SK-N-SH (cell line): ENCODE data around the gene MYO19.

ENCODE experiments used
- FOXJ3 ChIP-seq: sonication (generic); formaldehyde crosslinking; IDR thresholded peaks from 2 replicates; pipeline ENCODE4 v1.5.1; 2020; ENCODE audit warnings: mild to moderate bottlenecking, missing genetic modification reagents
- GABPA ChIP-seq: IDR thresholded peaks from 2 replicates; pipeline ENCODE4 v1.4.0; 2012; ENCODE audit warnings: low read depth, mild to moderate bottlenecking
- TF ChIP-seq, protein P1 (sequence below): IDR thresholded peaks from 2 replicates; pipeline ENCODE4 v1.4.0; 2012; ENCODE audit warnings: low read depth, borderline replicate concordance
- TF ChIP-seq, protein P2 (sequence below): IDR thresholded peaks from 2 replicates; pipeline ENCODE4; 2012

DNA sequence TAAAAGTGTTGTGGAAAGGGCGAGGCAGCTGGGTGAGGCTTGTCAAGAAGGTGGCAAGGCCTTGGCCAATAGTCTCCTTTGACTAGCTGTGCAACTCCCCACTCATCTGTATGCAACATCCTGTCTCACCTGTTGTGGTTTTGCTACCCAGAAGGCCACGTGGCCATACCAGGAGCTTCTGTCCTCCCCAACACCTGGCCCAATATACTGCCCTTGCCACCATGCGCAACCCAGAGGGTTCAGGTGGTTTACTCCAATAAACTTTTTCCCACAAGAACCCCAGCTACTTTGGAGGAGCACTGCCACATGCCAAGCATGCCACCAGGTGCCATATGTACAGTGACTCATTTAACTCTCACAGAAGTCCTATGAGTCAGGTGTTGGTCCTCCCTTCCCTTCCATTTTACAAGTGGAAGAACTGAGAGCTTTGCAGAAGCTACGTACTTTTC, 10.2 kb downstream of the MYO19 start:
- TF ChIP-seq, protein P1, sequence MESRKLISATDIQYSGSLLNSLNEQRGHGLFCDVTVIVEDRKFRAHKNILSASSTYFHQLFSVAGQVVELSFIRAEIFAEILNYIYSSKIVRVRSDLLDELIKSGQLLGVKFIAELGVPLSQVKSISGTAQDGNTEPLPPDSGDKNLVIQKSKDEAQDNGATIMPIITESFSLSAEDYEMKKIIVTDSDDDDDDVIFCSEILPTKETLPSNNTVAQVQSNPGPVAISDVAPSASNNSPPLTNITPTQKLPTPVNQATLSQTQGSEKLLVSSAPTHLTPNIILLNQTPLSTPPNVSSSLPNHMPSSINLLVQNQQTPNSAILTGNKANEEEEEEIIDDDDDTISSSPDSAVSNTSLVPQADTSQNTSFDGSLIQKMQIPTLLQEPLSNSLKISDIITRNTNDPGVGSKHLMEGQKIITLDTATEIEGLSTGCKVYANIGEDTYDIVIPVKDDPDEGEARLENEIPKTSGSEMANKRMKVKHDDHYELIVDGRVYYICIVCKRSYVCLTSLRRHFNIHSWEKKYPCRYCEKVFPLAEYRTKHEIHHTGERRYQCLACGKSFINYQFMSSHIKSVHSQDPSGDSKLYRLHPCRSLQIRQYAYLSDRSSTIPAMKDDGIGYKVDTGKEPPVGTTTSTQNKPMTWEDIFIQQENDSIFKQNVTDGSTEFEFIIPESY = no peak
- TF ChIP-seq, protein P2, sequence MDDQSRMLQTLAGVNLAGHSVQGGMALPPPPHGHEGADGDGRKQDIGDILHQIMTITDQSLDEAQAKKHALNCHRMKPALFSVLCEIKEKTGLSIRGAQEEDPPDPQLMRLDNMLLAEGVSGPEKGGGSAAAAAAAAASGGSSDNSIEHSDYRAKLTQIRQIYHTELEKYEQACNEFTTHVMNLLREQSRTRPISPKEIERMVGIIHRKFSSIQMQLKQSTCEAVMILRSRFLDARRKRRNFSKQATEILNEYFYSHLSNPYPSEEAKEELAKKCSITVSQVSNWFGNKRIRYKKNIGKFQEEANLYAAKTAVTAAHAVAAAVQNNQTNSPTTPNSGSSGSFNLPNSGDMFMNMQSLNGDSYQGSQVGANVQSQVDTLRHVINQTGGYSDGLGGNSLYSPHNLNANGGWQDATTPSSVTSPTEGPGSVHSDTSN = no peak
- TF ChIP-seq GABPA (no peak), FOXJ3 (no peak)
